Inferior parietal cortex (tissue), 1 donor: ENCODE measurements around the gene RPAIN.
"Not testable (repeated sequence)": the region's sequence is repeated elsewhere in the genome, so short reads cannot be mapped to it uniquely, and the experiment has no call there.

Experiments
- DNase-seq: peaks from one replicate; pipeline ENCODE4 v3.0.0-alpha.2; 2016; ENCODE audit errors: extremely low spot score

Gene RPAIN

GRCh38 chr17:5429191-5429887, 9.4 kb downstream of the RPAIN start:
- no peak for DNase-seq

DNA sequence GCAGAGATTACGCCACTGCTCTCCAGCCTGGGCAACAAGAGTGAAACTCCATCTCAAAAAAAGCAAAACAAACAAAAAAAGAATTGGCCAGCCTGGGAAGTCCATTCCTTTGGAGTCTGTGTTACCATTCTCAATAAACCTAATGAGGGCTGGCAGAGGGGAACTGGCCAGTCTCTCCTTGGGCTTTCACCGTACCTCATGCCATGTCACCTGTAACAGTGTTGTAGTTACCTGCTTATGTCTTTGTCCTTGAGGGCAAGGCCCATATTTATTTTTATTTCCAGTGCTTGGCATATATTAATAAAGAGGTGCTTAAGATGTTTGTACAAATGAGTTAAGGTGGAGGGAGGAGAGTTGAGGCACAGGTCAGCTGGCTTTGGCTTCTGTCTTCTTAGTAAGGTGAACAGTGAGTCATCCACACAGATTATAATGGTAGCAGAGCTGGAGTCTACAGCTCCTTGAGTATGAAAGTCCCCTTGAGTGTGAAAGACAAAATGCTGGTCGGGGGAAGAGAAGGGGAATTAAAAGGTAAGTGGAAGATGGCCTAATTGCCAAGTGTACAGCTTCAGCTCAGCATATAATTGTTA, 10.5 kb downstream of the RPAIN start:
- DNase-seq = no peak

DNA sequence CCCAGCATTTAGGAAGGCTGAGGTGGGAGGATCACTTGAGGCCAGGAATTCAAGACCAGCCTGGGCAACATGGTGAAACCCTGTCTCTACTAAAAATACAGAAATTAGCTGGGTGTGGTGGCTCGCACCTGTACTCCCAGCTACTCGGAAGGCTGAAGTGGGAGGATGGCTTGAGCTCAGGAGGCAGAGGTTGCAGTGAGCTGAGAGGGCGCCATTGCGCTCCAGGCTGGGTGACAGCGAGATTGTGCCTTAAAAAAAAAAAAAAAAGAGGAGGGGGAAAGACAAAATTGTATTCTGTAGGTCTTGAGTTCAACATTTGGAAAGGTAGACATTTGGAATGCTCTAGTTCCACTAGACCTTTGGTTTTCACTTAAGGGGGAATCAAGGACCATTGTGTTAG, 11.3 kb downstream of the RPAIN start:
- not testable (repeated sequence) for DNase-seq

GRCh38 chr17:5431949-5432556, 12.1 kb downstream of the RPAIN start:
- DNase-seq = no peak

DNA sequence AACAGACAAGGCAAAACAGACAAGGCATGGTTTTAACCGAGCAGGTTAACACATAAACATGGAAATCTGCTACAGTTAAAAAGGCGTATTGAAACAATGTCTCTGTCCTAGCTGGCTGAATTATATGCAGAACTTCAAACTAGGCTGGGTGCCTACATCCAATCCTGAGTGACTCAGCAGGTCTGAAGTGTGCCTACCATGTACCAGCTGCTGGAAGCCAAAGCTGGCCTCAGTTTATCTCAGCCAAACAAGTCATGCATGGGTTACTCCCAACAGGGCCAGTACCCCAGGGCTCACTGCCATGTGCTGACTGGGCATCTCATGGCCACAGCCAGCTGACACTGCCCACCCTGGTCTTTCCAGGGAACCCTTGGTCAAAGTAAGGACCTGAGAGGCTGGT, 15.0 kb downstream of the RPAIN start:
- no peak for DNase-seq

DNA sequence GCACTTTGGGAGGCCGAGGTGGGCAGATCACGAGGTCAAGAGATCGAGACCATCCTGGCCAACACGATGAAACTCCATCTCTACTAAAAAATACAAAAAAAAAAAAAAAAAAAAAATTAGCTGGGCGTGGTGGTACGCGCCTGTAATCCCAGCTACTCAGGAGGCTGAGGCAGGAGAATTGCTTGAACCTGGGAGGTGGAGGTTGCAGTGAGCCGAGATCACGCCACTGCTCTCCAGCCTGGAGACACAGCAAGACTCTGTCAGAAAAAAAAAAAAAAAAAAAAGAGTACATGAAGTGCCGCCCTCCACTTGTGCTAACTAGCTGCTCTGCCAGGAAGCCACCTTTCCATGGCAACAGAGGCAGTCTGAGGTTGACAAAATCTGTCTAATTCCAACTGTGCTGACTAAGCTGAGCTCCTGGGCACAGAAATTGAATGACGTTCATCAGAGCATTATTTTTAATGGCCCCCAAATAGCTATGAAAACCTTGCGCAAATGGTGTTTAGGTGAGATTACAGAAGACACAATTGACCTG, 15.9 kb downstream of the RPAIN start:
- not testable (repeated sequence) for DNase-seq

- no peak for DNase-seq
These were observed 17.8 kb downstream of the RPAIN start for GRCh38 chr17:5437721-5438317.

- peak; percentile 95 for DNase-seq
These were observed 18.9 kb downstream of the RPAIN start, which contains the start of gene C1QBP for GRCh38 chr17:5438716-5439445. TSS of gene C1QBP (minus strand) at chr17:5439155. CDS start at chr17:5439073, 82 bp downstream.

DNA sequence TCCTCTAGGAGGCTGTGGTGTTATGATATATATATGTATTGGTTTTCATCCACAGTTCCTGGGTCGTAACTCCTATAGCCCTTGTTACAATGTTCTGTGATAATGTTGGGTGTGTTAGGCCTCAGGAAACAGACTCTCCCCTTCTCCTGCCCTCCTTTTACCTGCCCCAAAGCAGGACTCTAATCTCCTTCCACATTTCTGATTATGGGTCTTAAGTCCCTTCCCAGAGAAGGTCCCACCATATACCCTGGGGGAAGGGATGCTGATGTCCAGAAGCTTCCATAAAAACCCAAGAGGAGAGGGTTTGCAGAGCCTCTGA, 19.4 kb downstream of the RPAIN start:
- no peak for DNase-seq

- DNase-seq = no peak
These were observed 23.7 kb downstream of the RPAIN start for GRCh38 chr17:5443728-5444127.

DNA sequence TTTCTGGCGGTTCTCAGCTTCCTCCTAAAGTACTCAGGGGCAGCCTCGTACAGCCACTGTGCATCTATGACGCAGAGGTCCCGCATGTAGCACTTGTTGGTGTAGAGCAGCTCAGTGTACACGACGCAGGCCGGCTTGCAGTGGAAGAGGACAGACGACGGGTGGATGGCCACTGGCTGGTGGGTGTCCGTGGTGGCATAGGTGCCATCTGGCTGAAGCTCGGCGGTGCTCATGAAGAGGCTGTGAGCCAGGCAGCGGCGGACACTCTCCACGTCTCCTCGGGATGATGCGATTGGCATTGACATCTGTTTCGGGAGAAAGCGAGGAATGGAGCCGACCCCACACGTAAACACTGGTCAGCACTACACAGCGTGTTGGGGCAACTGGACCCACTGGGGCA, 24.2 kb downstream of the RPAIN start:
- no peak for DNase-seq

GRCh38 chr17:5446786-5447185, 26.8 kb downstream of the RPAIN start:
- DNase-seq = peak; percentile 73

- DNase-seq = no peak
These were observed 44.9 kb downstream of the RPAIN start for GRCh38 chr17:5464717-5465507.

DNA sequence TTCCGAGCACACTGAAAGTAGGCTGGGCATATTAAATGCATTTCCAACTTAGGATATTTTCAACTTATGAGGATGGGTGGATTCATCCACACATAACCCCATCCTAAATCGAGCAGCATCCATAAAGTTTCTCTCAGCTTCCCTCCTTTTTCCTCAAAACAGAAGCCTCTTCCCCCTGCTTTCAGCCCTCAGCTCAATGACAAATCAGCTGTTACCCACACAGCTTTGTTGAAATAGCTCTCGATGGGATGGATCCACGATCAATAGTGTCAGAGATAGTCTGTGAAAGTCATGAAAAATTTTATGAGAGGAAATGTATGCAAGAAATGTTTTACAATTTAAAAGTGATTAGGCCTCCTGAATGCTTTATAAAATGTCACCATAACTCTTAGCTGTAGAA, 46.3 kb downstream of the RPAIN start:
- DNase-seq = no peak

DNA sequence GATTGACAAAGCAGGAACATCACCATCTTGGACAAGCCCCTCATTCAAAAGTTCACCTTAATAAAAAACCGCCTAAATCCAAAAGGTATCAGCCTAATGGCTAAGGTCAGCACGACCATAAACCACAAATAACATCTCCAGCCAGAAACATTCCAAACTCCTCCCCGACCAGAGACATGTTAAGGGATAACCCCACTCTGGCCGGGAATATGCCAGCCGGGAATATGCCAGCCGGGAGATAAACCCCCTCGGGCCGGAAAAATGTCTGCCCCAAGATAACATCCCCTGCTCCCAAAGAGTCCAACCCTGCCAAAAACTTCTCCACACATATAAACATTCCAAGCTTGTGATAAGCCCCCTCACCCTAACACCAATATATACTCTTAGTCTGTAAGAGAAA, 47.4 kb downstream of the RPAIN start:
- DNase-seq = no peak

GRCh38 chr17:5468075-5468473, 48.1 kb downstream of the RPAIN start:
- DNase-seq = no peak

DNA sequence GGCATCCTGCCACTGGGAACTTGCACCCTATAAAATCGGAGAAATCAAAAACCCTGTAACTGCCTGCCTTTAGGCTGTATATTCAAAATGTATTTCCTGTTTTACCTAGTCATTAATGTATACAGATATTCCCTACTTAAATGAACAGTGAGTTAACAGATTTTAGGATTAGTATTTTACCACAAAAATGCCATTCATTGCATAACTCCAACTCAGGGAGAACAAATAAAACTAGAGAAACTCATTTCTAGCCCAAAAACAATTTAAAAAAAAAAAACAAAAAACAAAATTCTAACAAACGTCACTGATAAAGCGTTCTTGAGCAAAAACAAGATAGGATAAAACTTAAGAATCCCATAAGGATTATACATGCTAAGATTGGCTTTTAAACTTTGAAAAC, 52.5 kb downstream of the RPAIN start:
- no peak for DNase-seq

- no peak for DNase-seq
These were observed 53.9 kb downstream of the RPAIN start for GRCh38 chr17:5473906-5474305.

DNA sequence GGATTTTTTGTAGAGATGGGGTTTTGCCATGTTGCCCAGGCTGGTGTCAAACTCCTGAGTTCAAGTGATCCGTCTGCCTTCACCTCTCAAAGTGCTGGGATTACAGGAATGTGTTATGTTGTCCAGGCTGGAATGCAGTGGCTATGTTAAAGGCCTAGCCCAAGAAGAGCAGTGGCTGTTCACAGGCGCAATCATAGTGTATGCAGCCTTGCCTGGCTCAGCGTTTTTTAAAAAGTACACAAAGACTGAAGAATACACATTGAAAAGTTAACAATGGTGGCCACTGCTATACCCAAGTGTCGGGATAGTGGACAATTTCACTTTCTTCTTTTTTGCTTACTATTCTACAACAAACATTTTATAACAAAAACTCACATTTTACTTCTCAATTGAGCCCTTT, 59.0 kb downstream of the RPAIN start:
- DNase-seq = no peak

GRCh38 chr17:5480962-5481361, 61.0 kb downstream of the RPAIN start:
- no peak for DNase-seq

DNA sequence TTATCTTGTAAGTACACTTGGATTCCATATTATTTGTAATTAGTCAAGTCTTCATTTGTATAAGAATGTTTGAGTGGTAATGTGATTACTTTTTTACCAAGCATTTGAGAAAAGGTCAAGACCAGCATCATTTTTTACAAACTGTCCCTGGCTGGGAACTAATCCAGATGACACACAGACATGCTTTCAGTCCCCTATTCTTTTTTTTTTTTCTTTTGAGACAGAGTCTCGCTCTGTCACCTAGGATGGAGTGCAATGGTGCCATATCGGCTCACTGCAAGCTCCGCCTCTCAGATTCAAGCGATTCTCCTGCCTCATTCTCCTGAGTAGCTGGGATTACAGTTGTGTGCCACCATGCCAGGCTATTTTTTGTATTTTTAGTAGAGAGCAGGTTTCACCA, 61.5 kb downstream of the RPAIN start:
- no peak for DNase-seq
